HS-27A (cell line): Measurements from ENCODE around the gene SEMA6A.

Experiments
- DNase-seq: peaks from one replicate; pipeline ENCODE4 v3.0.0-alpha.2; 2012; ENCODE audit warnings: low read depth, missing footprints

Gene SEMA6A

GRCh38 chr5:116406306-116407041, 168.1 kb downstream of the SEMA6A start:
- DNase-seq = no peak

DNA sequence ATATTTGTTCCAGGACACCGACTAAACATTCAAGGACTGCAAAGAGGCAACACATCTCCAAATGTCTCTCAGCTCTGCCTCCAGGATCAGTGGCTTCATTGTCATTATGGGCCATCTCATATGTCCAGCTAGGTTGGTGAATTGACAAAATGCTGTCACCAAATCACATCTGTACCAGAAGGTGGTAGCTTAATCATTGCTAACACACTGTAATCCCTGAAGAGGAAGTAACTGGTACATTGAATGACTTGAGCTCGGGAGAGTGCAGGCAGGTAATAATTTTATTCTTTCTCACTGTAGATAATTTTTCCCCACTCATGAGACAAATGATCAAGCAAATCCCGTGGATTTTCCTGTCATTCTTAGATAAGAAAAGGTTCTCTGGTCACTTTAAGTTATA, 169.8 kb downstream of the SEMA6A start:
- DNase-seq = no peak

- DNase-seq = no peak
These were observed 170.6 kb downstream of the SEMA6A start for GRCh38 chr5:116404016-116404415.

GRCh38 chr5:116402235-116402634, 172.4 kb downstream of the SEMA6A start:
- DNase-seq = no peak

- DNase-seq = no peak
These were observed 173.0 kb downstream of the SEMA6A start for GRCh38 chr5:116401576-116401975.

- DNase-seq = no peak
These were observed 178.0 kb downstream of the SEMA6A start for GRCh38 chr5:116396476-116397099.

GRCh38 chr5:116395631-116396203, 178.9 kb downstream of the SEMA6A start:
- no peak for DNase-seq

GRCh38 chr5:116395226-116395625, 179.4 kb downstream of the SEMA6A start:
- DNase-seq = no peak

DNA sequence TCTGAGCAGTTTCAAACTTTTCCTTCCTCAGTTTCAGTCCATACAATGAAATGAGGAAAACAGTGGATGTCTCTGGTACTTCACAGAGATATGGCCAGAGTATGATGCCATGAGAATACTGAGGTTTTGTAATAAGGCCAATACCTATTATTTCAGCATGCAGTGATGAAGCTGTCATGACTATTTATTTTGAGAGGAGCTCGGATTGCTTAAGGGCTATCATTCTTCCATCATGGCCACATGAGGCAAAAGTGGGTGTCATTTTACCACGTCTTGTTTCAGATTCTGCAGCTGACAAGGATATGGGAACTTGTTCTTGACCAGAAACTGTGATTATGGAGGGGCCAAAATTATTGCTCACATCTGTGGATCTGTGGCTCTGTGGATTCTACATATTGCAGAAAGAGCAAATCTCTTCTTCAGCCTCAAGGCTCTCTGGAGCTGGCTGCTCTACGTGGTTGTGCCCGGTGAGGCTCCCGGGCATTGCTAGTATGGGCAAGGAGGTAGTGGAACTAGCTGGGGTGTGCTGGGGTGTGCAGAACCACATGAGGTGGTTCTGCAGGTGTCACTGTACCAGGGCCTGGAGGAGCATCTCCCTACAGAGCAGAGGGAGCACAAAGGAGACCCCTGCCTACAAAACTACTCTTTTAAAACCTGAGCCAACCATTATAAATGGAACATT, 180.3 kb downstream of the SEMA6A start:
- DNase-seq = no peak
